HG02840 (cell line): ENCODE measurements around the gene HNRNPA1L2.
A peak's percentile ranks its signal among the peaks of the same experiment; 100 is the strongest.
"Not testable (repeated sequence)": the region's sequence is repeated elsewhere in the genome, so short reads cannot be mapped to it uniquely, and the experiment has no call there.

Experiments
- ATAC-seq: cut with Tn5 transposase; IDR thresholded peaks from one replicate; pipeline ENCODE4 v1.9.1; 2021; ENCODE audit warnings: mild to moderate bottlenecking, moderate library complexity, moderate number of reproducible peaks; ENCODE audit not compliant: unreplicated experiment, low FRiP score

The HNRNPA1L2 gene

DNA sequence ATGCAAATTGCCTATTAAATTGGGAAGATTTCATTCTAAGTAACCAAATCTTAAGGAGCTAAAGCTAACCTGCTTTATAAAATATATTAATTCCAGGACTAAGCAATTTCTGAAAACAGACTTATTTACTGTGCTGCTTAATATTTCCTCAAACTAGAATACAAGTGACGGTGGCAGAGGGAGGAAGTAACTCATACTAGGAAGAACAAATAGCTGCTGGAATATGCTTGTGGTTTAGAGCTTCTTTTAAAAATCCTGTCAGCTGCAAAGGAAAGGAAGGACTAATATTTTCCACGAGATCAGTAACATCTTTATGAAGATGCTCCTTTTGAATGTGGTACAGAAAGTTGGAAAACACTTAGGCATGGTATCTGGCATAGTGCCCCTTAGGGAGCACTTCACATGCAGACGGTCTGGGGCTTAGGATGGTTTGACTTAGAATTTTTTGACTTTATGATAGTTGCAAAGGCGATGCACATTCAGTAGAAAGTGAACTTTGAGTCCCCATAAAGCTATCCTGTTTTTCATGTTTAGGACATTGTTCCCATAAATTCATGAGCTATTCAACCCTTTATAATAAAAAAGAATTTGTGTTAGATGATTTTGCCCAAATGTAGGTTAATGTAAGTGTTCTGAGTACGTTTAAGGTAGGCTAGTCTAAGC, 3.4 kb upstream of the HNRNPA1L2 start:
- no peak for ATAC-seq

DNA sequence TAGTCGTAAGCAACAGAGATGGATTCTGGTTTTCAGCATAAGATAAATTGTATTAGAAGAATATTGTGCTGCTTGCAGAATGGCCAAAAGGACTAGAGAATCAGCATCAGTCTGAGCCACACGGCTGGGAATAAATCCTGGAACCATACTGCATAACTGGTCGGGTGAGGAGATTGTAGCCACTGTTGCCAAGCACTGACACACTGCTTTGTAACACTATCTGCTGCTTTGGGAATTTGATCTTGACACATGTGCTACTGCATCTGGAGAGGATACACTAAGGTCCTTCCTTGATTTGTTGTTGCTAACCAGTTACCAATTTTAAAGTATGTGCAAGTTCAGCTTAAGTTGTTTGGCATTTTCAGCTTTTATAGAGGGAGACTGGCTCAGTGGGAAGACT, 1.9 kb downstream of the HNRNPA1L2 start:
- no peak for ATAC-seq

GRCh38 chr13:52646967-52647366, 4.7 kb downstream of the HNRNPA1L2 start:
- no peak for ATAC-seq

- no peak for ATAC-seq
These were observed 8.5 kb downstream of the HNRNPA1L2 start for GRCh38 chr13:52650731-52651130.

- ATAC-seq = no peak
These were observed 9.6 kb downstream of the HNRNPA1L2 start for GRCh38 chr13:52651897-52652195.

DNA sequence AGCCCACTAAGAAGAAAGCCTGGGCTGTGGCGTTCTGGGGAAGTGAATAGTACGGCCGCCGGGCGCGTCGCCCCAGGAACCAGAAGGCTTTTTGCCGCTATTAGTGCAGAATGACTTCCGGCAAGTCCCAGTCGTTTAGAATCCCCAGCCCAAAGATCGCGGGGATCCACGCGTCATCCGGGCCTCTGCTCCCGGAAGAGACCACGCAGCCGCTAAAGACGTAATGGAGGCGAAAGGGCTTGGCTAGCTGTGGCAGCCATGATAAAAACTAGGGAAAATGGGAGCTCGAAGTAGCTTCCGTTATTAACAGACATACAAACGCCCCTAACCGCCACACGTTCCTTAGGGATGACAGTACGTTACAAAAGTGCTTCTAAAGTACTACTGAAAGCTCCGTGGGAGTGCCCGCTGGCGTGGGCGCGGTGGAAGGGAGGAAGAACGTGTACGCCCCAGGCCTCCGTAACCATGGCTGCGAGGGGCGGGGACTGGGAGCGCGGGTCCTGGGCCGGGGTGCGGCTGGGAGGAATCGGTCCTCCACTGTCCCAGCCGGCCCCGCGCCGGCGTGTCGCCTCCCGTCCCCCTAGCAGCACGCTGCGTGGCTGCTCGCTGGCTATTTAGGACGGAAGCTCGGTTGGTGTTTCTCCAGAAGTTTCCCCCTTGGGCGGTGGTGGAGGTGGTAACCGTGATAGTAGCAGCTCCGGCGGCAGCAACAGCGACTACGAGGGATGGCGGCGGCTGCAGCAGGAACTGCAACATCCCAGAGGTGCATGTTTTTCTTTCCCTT, 10.2 kb downstream of the HNRNPA1L2 start, which contains the start of gene SUGT1:
Gene SUGT1, plus strand, starts transcription at position 641 of the 784 bp plus-strand sequence. Its CDS starts 85 bp downstream, at position 726.
- ATAC-seq = peak; percentile 96

DNA sequence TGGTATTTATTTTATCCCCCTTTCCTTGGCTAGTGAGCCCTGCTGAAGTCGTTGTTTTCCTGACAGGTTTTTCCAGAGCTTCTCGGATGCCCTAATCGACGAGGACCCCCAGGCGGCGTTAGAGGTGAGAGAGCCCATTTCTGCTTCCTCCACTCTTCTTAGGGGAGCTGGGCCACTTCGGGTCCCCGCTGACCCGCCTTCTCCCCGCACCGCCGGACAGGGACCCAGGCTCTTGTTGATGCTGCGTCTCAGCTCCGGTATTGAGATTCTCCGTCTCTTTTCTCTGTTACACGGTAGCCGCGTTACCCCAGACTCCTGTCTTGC, 10.7 kb downstream of the HNRNPA1L2 start:
- ATAC-seq = peak; percentile 34

- ATAC-seq = no peak
These were observed 17.1 kb downstream of the HNRNPA1L2 start for GRCh38 chr13:52659340-52659739.

- no peak for ATAC-seq
These were observed 22.0 kb downstream of the HNRNPA1L2 start for GRCh38 chr13:52664272-52664671.

DNA sequence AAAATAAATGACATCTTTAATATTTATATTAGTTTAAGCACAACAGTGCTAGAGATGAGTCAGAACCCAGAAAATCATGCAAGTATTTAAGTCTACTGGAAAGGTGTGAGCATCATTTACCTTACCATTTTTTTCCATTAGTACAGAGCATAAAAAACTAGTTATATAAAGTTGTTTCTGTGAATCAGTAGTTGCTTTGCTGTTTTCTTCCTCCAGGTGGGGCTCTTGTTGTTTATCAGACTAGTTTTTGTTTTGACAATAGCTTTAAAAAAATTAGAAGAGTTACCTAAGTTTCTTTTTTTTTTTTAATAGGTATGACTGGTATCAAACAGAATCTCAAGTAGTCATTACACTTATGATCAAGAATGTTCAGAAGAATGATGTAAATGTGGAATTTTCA, 23.1 kb downstream of the HNRNPA1L2 start:
- no peak for ATAC-seq

GRCh38 chr13:52669677-52670076, 27.4 kb downstream of the HNRNPA1L2 start:
- no peak for ATAC-seq

GRCh38 chr13:52670726-52671125, 28.5 kb downstream of the HNRNPA1L2 start:
- ATAC-seq = no peak

GRCh38 chr13:52673465-52673864, 31.2 kb downstream of the HNRNPA1L2 start:
- no peak for ATAC-seq

GRCh38 chr13:52677823-52678222, 35.6 kb downstream of the HNRNPA1L2 start:
- ATAC-seq = no peak

DNA sequence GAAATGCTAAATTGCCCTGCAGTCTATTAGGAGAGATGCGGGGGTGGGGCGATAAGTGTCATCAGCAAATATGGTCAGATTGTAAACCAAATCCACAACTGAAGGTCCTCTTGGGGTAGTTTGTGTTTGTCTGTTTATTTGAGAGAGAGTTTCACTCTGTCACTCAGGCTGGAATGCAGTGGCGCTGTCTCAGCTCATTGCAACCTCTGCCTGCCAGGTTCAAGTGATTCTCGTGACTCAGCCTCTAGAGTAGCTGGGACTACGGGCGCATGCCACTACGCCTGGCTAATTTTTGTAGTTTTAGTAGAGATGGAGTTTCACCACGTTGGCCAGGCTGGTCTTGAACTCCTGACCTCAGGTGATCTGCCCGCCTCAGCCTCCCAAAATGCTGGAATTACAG, 43.6 kb downstream of the HNRNPA1L2 start:
- ATAC-seq = not testable (repeated sequence)

GRCh38 chr13:52686376-52686775, 44.1 kb downstream of the HNRNPA1L2 start:
- ATAC-seq = no peak
